AG10803 (cell line): Measurements from ENCODE around the gene PLA2R1.

Experiments used
- DNase-seq: peaks from one replicate; pipeline ENCODE4 v3.0.0; 2010; ENCODE audit warnings: low read depth
- H3K4me3 ChIP-seq: 2 replicates; pipeline ENCODE4 v1.5.1; 2011; ENCODE audit warnings: mild to moderate bottlenecking, low read length, control low read depth
- TF ChIP-seq, protein P1 (sequence below): conservative IDR thresholded peaks from 2 replicates; pipeline ENCODE4 v1.5.1; 2011; ENCODE audit warnings: mild to moderate bottlenecking, low read length, control low read depth, inconsistent platforms

PLA2R1 gene

GRCh38 chr2:159921752-159922404 lies 140.5 kb downstream of the PLA2R1 start:
- TF ChIP-seq, protein P1, sequence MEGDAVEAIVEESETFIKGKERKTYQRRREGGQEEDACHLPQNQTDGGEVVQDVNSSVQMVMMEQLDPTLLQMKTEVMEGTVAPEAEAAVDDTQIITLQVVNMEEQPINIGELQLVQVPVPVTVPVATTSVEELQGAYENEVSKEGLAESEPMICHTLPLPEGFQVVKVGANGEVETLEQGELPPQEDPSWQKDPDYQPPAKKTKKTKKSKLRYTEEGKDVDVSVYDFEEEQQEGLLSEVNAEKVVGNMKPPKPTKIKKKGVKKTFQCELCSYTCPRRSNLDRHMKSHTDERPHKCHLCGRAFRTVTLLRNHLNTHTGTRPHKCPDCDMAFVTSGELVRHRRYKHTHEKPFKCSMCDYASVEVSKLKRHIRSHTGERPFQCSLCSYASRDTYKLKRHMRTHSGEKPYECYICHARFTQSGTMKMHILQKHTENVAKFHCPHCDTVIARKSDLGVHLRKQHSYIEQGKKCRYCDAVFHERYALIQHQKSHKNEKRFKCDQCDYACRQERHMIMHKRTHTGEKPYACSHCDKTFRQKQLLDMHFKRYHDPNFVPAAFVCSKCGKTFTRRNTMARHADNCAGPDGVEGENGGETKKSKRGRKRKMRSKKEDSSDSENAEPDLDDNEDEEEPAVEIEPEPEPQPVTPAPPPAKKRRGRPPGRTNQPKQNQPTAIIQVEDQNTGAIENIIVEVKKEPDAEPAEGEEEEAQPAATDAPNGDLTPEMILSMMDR: peak; percentile 56
- DNase-seq: peak; percentile 36
- no peak overlapping the region for H3K4me3 ChIP-seq

- no peak overlapping the region for H3K4me3 ChIP-seq
- TF ChIP-seq, protein P1: no peak
- no peak for DNase-seq
Observed at GRCh38 chr2:159916511-159916910, 145.9 kb downstream of the PLA2R1 start.

GRCh38 chr2:159913900-159914299 lies 148.5 kb downstream of the PLA2R1 start:
- no peak overlapping the region for H3K4me3 ChIP-seq
- no peak for DNase-seq
- TF ChIP-seq, protein P1: no peak

GRCh38 chr2:159912580-159912979 lies 149.8 kb downstream of the PLA2R1 start:
- TF ChIP-seq, protein P1: no peak
- H3K4me3 ChIP-seq: no peak overlapping the region
- no peak for DNase-seq

DNA sequence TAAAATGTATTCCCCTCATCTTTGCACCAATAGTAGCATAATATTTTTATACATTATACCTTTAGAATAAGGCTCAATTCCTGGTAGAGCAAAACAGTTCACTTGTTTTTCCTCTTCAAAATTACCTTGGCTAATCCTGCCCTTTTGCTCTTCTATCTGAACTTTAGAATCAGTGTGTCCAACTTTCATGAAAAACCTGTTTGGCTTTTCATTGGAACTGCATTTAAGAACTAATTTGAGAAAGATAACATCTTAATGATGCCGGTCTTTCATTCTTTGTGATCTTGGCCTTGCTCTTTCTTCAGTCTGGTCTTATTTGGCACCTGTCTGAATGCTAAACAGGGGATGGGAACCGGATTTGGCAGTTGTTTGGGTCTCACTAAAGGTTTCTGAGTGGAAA lies 151.5 kb downstream of the PLA2R1 start:
- DNase-seq: no peak
- TF ChIP-seq, protein P1: no peak

GRCh38 chr2:159908623-159909022 lies 153.8 kb downstream of the PLA2R1 start:
- TF ChIP-seq, protein P1: no peak
- H3K4me3 ChIP-seq: no peak overlapping the region
- no peak for DNase-seq

More for the DNA sequence above, 151.5 kb downstream of the PLA2R1 start:
- no peak overlapping the region for H3K4me3 ChIP-seq

- no peak overlapping the region for H3K4me3 ChIP-seq
- DNase-seq: no peak
- TF ChIP-seq, protein P1: no peak
Observed at GRCh38 chr2:159907909-159908308, 154.5 kb downstream of the PLA2R1 start.
